A673 (cell line): ENCODE measurements around the gene PCBP3. TPM values are rescaled to one million over a fixed set of nuclear protein-coding genes. Genes with fewer than 3 reads are reported as not detected.

ENCODE experiments used
- BruUV-seq: library from RNA; stranded (reverse); fragments of 400-500 nt; replicated peaks from 2 replicates; lab custom pipeline; 2021; lab: Mats Ljungman, UMichigan
- CTCF ChIA-PET: fragments of 300-600 bp; sonication (Branson Sonifier 250); formaldehyde crosslinking; loops from one replicate; lab custom pipeline; 2022; ENCODE audit warnings: antibody characterized with exemption; lab: Charles Lee
- POLR2A ChIA-PET: fragments of 300-600 bp; sonication (Branson Sonifier 250); formaldehyde crosslinking; loops from one replicate; lab custom pipeline; 2022; ENCODE audit warnings: antibody characterized with exemption; ENCODE audit not compliant: low non-redundant PET; lab: Charles Lee
- DNase-seq: peaks from one replicate; pipeline ENCODE4 v3.0.0-alpha.2; 2015; ENCODE audit warnings: low spot score
- H3K27ac ChIP-seq: fragments of 200-600 bp; sonication (generic); 2 replicates; pipeline ENCODE4 v1.5.1; 2016; ENCODE audit warnings: mixed run types, low read depth, mild to moderate bottlenecking, mixed read lengths, antibody characterized with exemption, low read length; ENCODE audit not compliant: poor library complexity, severe bottlenecking
- H3K27me3 ChIP-seq: fragments of 200-600 bp; sonication (generic); replicated peaks from 2 replicates; pipeline ENCODE4 v1.6.1; 2017; ENCODE audit warnings: mixed run types, low read depth, mild to moderate bottlenecking, mixed read lengths, antibody characterized with exemption, low read length; ENCODE audit not compliant: insufficient read depth, poor library complexity
- H3K36me3 ChIP-seq: fragments of 200-600 bp; sonication (generic); 2 replicates; pipeline ENCODE4 v1.6.1; 2016; ENCODE audit warnings: mixed run types, mild to moderate bottlenecking, mixed read lengths, antibody characterized with exemption, low read length; ENCODE audit not compliant: insufficient read depth, poor library complexity, severe bottlenecking
- H3K4me1 ChIP-seq: fragments of 200-600 bp; sonication (generic); 2 replicates; pipeline ENCODE4 v1.6.1; 2017; ENCODE audit warnings: mixed run types, mild to moderate bottlenecking, mixed read lengths, antibody characterized with exemption, low read length; ENCODE audit not compliant: insufficient read depth, poor library complexity, severe bottlenecking
- H3K4me3 ChIP-seq: fragments of 200-600 bp; sonication (generic); 2 replicates; pipeline ENCODE4 v1.5.1; 2016; ENCODE audit warnings: low read depth, mixed run types, mild to moderate bottlenecking, mixed read lengths, low read length; ENCODE audit not compliant: poor library complexity, severe bottlenecking
- H3K9me3 ChIP-seq: fragments of 200-600 bp; sonication (generic); 2 replicates; pipeline ENCODE4 v1.6.1; 2016; ENCODE audit warnings: mixed run types, low read depth, mild to moderate bottlenecking, mixed read lengths, antibody characterized with exemption, low read length; ENCODE audit not compliant: poor library complexity, severe bottlenecking
- EZH2 ChIP-seq: fragments of 200-600 bp; sonication (generic); IDR thresholded peaks from 2 replicates; pipeline ENCODE4 v1.6.1; 2017; ENCODE audit warnings: borderline replicate concordance, low read depth, mild to moderate bottlenecking, mixed read lengths, antibody characterized with exemption, low read length; ENCODE audit not compliant: poor library complexity, severe bottlenecking
- intact Hi-C: fragments of 100-400 bp; cut with micrococcal nuclease; formaldehyde crosslinking; loops from one replicate; pipeline ENCODE4 v1.10.0; 2022; ENCODE audit not compliant: unreplicated experiment
- total RNA-seq: library from RNA; stranded (reverse); gene quantifications from 2 replicates; pipeline ENCODE4 v1.2.3, GENCODE V29; 2021
- TF ChIP-seq, protein P1 (sequence below): fragments of 300-800, 200-600 bp; sonication (generic); conservative IDR thresholded peaks from 2 replicates; pipeline ENCODE4 v1.5.1; 2017; ENCODE audit warnings: low read depth, mild to moderate bottlenecking, antibody characterized with exemption, low read length, moderate library complexity, mixed read lengths

The PCBP3 gene
- total RNA-seq, 1 experiment from 2014 or later: 25.6 TPM

GRCh38 chr21:45982092-45982757 lies 338.7 kb downstream of the PCBP3 start:
- Histone ChIP-seq H3K36me3 (no peaks in the 10 kb centered on the region), H3K9me3 (no peaks in the 10 kb centered on the region), H3K4me3 (peak overlapping the region; percentile 72), H3K4me1 (peaks cover 23% of the 10 kb centered on the region), H3K27ac (peak overlapping the region; percentile 54), H3K27me3 (no peaks in the 10 kb centered on the region)
- BruUV-seq: no TSS peak
- TF ChIP-seq, protein P1, sequence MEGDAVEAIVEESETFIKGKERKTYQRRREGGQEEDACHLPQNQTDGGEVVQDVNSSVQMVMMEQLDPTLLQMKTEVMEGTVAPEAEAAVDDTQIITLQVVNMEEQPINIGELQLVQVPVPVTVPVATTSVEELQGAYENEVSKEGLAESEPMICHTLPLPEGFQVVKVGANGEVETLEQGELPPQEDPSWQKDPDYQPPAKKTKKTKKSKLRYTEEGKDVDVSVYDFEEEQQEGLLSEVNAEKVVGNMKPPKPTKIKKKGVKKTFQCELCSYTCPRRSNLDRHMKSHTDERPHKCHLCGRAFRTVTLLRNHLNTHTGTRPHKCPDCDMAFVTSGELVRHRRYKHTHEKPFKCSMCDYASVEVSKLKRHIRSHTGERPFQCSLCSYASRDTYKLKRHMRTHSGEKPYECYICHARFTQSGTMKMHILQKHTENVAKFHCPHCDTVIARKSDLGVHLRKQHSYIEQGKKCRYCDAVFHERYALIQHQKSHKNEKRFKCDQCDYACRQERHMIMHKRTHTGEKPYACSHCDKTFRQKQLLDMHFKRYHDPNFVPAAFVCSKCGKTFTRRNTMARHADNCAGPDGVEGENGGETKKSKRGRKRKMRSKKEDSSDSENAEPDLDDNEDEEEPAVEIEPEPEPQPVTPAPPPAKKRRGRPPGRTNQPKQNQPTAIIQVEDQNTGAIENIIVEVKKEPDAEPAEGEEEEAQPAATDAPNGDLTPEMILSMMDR: no peak
- no peak for TF ChIP-seq EZH2
- ChIA-PET POLR2A (no interaction called here), CTCF (interaction anchor here (0.6 kb wide), 1 partner anchor 11 kb away, joined by 3 read pairs; no protein-coding TSS in a partner anchor)
- no peak for DNase-seq
- intact Hi-C loops: no loop called here

DNA sequence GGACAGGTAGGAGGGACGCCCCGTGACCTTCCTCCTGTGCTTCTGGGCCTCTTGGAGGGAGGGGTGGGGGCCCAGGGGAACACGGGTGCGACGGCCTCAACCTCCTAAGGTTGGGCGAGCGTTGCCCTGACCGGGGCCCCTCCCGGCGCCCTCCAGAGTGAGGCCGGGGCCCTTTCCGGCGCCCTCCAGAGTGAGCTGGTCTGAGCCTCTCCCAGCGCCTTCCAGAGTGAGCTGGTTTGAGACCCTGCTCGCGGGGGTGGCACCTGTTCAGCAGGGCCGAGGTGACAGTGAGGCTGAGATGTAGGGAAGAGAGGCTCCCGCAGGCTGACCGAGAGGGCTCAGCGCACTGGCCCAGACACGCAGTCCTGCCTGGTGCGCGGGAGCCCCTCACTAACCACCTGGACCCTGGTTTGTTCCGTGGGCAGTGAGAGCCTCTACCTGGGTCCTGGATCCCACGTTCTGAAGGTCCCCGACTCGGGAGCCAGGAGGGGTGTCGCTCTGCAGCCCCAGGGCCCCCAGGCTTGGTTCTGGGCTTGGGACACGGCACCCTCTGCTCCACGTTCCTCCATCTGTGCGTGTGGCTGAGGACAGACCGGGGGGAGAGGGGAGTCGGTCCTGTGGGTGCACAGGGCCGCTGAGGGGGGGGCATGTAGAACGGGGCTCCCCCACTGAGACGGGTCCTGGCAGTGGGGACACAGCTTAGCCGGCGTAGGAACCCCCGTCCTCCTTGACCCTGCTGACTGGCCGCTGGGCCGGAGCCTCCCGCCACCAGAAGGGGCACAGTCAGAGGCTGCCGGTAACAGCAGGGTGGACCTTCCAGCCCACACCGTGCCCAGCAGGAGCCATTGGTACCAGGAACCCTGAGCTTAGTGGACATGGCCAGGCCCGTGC lies 339.5 kb downstream of the PCBP3 start:
- POLR2A ChIA-PET: no interaction called here
- CTCF ChIA-PET: interaction anchor here (0.6 kb wide), 1 partner anchor 12 kb away, joined by 3 read pairs; no protein-coding TSS in a partner anchor
- Histone ChIP-seq H3K4me1 (peaks cover 17% of the 10 kb centered on the region), H3K27ac (no peak overlapping the region), H3K27me3 (no peaks in the 10 kb centered on the region), H3K36me3 (no peaks in the 10 kb centered on the region), H3K4me3 (peak overlapping the region; percentile 72), H3K9me3 (no peaks in the 10 kb centered on the region)
- no peak for DNase-seq
- intact Hi-C loops: no loop called here
- no peak for TF ChIP-seq EZH2
- TF ChIP-seq, protein P1: no peak
- no TSS peak for BruUV-seq

DNA sequence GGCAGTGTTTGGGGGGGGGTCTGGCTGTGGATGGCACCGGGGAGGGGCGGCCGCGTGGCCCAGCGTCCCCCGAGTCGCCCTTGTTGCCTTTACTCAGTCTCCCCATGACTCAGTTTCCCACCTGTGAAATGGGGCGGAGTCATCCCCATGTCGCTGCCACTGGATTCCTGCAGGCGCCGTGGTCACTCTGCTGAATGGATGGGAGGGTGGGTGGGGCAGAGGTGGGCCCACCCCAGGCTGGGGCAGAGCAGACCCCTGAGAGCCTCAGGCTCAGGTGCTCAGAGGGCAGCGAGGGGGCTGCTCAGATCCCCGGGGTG lies 340.1 kb downstream of the PCBP3 start:
- Histone ChIP-seq H3K36me3 (no peaks in the 10 kb centered on the region), H3K4me3 (no peak overlapping the region), H3K27ac (no peak overlapping the region), H3K27me3 (no peaks in the 10 kb centered on the region), H3K4me1 (peaks cover 11% of the 10 kb centered on the region), H3K9me3 (no peaks in the 10 kb centered on the region)
- BruUV-seq: no TSS peak
- CTCF ChIA-PET: no interaction called here
- POLR2A ChIA-PET: no interaction called here
- intact Hi-C loops: no loop called here
- TF ChIP-seq, protein P1: no peak
- TF ChIP-seq EZH2: no peak
- DNase-seq: no peak
